GM12874 (cell line): ENCODE measurements around the gene CC2D1A.

Experiments
- CTCF ChIP-seq: IDR thresholded peaks from 2 replicates; pipeline ENCODE4 v1.5.1; 2011; ENCODE audit warnings: low read depth, mild to moderate bottlenecking, control low read depth, low read length, moderate library complexity; ENCODE audit not compliant: insufficient read depth

CC2D1A gene

DNA sequence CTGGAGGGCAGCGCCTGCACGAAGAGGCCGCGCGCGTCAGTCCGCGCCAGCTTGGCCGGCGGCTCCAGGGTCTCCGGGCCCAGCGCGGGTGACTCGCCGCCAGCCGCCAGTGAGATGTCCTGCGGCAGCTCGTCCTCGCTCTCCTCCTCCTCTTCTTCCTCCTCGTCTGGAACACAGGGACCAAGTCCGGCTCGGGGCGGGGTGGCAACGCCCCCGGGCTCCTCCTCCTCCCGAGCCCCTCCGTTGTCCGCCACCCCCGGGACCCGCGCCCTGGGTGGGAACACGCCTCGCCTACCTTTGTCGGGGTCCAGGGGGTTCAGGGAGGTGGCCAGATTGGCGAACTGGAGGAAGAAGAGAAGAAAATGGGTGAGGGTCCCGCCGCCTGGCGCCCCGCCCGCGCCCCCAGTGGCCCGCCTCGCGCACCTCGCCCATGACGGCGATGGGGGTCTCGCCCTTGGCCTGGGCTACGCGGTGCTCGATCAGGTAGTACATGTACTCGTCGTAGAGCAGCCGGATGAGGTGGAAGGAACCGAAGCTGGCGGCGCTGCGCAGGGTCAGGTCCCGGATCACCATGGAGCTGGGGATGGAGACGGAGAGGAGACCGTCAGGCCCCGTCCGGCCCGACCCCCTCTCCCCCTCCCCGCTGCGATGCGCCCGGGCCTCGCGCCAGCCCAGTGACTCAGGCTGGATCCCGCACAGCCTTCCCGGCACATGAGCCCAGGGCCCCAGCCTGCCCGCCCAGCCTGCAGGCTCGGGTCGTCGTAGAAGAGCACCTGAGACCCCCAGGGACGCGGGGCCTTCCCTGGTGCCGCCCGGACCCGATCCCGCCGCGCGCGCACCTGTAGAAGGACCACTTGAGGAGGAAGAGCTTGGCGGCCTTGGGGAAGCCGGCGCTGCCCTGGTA is 57.0 kb downstream of the CC2D1A start:
- TF ChIP-seq CTCF: no peak

DNA sequence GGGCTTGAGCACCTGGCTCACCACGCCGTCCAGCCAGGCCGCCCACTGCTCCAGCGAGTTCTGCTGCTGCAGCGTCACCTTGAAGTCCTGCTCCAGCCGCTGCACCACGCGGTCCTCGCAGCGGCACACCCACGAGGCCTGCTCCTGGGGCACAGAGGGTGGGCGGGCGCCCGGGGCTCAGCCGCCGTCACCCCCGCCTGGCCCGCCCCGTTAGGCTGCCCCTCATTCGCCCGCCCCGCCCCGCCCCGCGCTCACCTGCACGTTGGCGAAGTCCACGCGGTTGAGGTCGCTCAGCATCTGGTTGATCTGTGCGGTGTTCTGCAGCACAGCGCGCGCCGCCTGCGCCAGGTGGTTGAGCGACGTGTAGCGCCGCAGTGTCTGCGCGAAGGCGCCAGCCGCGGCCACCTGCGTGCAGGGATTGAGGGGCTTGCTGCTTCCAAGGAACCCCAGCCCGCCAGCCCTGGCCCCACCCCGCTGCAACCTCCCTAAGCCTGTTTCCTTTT is 57.7 kb downstream of the CC2D1A start:
- TF ChIP-seq CTCF: no peak

DNA sequence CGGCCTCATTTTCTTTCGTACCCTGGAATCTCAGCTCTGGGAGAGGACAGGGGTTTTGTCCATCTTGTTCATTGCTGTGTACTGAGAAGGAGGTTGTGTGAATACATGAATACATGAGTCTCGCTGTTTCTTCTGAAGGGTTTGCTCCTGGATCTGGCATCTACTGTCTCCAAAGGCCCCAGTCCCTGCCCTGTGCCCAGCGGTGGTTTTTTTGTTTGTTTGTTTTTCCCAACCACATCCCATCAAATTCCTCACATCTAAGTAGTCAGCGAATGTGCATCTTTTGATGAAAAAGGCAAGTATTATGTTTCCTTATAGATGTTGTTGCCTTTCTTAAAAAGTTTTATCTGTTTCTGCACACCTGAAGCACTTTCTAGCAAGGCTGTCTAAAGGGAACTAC is 58.8 kb downstream of the CC2D1A start:
- no peak for TF ChIP-seq CTCF

DNA sequence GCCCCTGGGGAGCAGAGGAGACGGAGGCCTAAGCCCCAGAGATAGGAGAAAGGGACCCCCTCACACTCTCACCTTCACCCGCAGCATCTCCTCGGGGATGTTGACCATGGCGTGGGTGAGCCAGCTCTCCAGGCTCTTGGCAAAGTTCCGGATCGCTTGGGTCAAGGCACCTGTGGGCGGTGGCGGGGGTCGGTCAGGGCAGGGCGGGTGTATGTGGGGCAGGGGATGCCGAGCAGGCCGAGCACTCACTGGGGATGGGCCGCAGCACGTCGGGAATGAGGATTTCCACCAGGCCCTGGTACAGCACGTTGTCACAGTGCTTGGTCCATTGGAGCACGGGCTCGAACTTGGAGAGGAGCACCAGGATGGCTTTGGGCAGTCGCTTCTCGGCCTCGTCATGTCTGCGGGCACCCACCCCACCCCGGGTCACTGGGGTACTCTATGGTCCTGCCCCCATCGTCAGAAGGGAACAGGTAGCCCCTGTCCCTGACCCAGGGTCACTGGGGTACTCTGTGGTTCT is 59.4 kb downstream of the CC2D1A start:
- TF ChIP-seq CTCF: no peak

DNA sequence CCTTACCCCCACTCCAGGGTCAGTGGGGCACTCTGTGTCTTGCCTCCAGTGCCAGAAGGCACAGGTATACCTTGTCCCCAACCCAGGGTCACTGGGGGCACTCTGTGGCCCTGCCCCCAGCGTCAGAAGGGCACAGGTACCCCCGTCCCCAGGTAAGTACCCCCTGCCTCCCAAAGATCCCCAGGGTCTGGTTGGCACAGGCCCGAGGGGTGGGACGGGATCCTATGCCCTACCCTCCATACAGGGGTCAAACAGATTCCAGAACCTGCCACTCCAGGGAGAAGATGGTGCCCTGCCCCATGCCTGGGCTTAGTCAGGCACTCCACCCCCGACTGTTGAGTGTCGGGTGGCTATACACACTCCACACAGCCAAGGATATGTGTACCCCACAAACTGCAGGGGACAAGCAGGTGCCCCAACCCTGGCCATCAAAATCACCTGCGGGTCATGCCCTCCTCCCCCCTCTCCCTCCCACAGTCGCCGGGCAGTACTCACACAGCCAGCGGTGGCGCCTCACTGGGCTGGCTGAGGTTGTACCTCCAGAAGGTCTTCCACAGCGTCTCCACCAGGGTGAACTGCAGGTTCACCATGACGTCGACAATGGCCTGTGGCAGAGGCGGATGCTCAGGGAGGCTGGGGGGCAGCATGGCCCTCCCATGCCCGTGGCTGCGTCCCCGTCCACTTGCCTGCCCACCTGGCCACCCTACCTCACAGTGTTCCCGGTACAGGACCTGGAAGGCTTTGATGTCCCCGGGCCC is 60.1 kb downstream of the CC2D1A start:
- TF ChIP-seq CTCF: no peak

DNA sequence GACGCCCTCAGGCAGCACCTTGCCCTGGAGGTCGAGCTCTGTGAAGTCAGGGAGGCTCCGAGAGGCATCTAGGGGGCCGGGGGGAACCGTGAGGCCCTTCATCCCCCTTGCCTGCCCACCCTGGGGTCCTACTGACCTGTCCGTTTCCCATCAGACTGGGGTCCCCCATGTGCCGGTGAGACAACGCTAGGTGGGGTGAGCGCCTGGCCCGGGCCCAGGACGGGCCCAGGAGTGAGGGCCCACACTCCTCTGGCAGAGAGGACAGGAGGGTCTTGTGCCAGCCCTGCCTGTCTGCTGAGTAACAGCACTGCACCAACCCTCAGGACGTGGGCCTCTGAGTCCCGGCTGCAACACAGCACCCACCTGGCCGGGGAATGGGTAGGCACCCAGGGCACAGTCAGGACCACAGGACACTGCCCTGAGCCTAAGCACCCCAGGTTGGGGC is 60.7 kb downstream of the CC2D1A start:
- TF ChIP-seq CTCF: no peak

DNA sequence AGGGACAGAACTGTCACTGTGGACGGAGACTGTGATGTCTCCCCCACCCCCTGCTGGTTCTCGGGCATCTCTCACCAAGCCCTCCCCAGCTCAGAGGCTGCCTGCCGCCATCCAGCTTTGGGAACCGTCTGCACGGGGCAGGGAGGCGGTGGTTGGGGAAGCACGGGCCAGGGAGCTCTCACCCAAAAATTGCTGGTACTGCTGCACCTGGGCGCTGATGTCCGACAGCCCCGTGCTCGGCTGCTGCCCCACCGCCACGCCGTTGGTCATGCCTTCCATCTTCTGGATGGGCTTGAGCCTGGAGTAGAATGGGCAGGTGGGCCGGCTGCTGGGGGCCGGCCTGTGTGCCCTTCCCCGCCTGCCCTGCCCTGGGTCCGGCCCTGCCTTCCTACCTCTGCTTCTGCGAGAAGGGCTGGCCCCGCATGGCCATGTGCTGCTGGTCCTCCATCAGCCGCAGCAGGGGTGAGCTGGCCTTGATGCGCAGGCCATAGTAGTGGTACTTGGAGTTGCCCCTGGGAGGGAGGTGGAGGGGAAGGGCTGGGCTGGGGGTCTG is 62.5 kb downstream of the CC2D1A start:
- TF ChIP-seq CTCF: no peak
